Effector CD4-positive, alpha-beta T cell (primary cell): ENCODE results near the gene EID2.

Source experiments
- DNase-seq: peaks from one replicate; pipeline ENCODE4 v3.0.0-alpha.2; 2020
- total RNA-seq: gene quantifications from one replicate; lab custom pipeline; 2026; lab: John Stamatoyannopoulos, UW

EID2 gene
- total RNA-seq = 26.6 reads per million, percentile 53 among the genes with 10 or more reads in this experiment

GRCh38 chr19:39539518-39540332 is at the start of gene EID2:
Gene EID2, minus strand, starts transcription at chr19:39540161. Its CDS starts 82 bp downstream, at chr19:39540079.
- peak; percentile 92 for DNase-seq

GRCh38 chr19:39588066-39588465 is 48.1 kb upstream of the EID2 start:
- DNase-seq = no peak

DNA sequence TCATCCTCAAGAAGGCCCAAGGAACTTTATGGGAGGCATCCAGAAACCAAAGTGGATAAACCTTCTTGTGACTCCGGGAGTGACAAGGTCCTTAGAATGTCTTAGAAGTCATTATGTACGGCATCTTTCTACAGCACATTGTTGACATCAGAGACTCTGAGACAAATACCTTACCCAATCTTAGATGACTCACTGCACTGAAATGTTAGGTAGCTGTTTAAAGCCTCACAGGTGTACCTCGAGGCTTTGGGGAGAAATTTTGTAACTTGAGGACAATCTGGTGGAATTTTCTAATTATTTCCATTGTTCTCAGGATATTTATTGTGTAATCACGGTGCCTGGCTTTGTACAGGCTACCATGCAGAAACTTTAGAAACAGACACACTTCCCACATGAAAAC is 47.5 kb upstream of the EID2 start:
- DNase-seq = no peak

GRCh38 chr19:39582891-39583625 is 43.1 kb upstream of the EID2 start:
- no peak for DNase-seq

- no peak for DNase-seq
These were observed 42.5 kb upstream of the EID2 start for GRCh38 chr19:39582442-39582841.

- no peak for DNase-seq
These were observed 28.6 kb upstream of the EID2 start for GRCh38 chr19:39568604-39569003.

GRCh38 chr19:39566064-39566463 is 26.1 kb upstream of the EID2 start:
- DNase-seq = no peak

DNA sequence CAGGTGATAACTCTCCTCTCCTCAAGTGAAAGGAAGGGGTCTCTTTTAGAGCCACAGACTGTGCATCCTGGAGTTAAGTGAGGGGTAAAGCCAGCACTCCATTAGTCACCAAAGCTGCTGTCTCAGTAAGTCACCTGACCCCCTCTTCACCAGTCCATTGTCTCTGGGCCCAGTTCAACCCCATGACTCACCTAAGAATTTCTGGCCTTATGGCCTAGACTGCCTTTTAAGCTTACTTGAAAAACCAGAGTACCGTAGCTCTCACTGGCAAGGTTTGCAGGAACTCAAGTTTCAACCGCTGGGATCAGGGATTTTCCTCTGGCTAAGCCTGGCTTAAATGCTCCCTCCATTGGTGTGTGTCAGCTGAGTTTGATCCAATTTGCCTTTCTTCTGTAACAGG is 23.4 kb upstream of the EID2 start:
- no peak for DNase-seq

GRCh38 chr19:39558624-39559117 is 18.7 kb upstream of the EID2 start:
- DNase-seq = no peak

DNA sequence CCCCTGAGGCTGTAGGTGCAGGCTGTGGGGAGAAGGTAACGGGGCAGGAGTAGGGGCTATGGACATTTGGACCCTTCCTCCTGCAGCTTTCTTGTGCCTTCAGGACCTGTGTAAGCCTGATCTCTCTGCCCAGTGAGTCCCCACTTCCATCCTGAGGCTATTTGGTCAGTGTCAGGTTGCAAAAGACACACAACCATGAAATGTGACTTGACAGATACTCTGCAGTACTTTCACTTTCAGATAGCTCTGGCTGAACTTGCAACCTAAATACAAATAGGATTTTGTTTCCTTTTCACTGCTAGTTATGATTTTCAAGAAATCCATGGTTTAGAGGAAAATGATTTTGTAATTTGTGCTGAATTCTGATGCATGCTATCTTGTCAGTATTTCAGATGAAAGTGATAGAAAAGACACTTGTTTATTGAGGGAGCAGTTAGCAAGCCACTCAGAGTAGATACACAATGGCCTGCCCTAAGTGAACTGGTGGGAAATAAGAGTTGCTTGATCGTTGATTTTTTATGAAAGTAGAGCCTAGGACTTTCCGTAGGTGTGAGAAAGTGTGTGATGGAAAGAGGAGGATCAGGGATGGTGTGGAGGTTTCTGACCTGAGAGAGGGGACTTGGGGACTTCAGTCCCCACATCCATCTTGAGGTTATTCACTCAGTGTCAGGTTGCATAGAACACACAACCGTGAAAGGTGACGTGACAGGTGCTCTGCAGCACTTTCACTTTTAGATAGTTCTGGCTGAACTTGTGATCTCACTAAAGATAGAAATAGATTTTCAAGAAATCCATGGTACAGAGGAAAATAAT is 18.1 kb upstream of the EID2 start:
- DNase-seq = no peak

- DNase-seq = no peak
These were observed 15.9 kb upstream of the EID2 start for GRCh38 chr19:39555883-39556282.

DNA sequence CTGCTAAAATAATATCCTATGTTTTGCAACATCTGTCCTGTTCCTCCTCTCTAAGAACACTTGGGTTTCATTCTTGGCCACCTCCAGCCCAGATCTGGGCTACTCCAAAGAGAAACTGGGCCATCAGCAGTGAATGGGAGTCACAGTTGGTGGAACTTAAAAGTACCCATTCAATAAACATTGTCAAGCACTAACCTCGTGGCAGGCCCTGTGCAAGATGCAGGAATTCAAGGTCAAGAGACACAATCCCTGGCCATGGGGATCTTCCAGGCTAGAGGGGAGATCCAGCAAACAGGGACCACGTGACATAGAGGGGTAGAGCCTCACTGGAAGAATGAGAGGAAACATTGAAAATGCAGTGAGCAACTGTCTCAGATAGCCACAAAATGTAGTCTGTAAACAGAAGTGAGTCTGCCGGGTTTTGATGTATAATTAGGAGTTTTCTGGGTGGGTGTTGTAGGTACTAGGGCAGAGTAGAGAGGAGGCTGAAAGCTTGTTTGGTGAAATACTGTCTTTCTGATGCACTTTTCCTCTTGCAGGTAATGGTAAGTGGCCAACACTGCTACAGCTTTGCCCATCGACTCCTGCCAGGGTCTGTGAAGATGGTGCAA is 14.8 kb upstream of the EID2 start:
- DNase-seq = no peak

GRCh38 chr19:39553082-39553652 is 13.2 kb upstream of the EID2 start:
- no peak for DNase-seq

- no peak for DNase-seq
These were observed 10.2 kb upstream of the EID2 start for GRCh38 chr19:39550197-39550596.

DNA sequence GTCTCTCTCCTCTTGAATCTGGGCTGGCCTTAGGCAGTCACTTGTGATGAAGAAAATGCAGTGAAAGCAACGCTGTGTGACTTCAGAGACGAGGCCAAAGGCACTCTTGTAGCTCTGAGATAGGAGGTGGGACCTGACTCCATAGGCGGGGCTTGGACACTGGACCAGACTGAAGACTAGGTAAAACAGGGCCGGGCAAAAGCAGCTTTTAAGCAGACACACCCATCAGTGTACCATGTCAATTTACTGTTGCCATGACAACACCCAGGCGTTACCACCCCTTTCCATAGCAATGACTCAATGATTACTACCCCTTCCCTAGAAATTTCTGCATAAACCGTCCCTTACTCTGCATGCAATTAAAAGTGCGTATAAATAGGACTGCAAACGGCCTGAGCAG is 6.6 kb upstream of the EID2 start:
- DNase-seq = no peak

GRCh38 chr19:39544911-39545310 is 5.0 kb upstream of the EID2 start:
- no peak for DNase-seq

DNA sequence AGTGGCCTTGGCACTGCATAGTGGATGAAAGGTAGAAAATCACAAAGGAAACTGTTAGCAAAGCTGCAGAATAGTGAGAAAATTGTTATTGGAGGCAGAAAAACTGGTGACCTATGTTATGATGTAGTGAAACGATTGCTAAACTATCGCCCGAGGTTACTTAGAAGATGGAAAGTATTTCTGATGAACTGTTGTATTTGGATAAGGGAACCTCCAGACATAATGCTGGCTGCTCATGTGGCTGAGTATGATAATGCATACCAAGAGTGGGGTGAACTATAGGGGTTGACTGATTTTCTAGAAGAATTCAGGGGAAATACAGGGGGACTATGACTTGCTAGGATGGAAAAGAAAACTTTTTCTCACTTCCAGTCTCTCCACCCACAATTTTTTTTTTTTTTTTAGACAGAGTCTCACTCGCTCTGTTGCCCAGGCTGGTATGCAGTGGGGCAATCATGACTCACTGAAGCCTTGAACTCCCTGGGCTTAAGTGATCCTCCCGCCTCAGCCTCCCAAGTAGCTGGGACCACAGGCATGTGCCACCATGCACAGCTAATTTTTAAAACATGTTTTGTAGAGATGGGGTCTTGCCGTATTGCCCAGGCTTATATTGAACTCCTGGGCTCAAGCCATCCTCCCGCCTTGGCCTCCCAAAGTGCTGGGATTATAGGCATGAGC is 4.4 kb upstream of the EID2 start:
- no peak for DNase-seq

DNA sequence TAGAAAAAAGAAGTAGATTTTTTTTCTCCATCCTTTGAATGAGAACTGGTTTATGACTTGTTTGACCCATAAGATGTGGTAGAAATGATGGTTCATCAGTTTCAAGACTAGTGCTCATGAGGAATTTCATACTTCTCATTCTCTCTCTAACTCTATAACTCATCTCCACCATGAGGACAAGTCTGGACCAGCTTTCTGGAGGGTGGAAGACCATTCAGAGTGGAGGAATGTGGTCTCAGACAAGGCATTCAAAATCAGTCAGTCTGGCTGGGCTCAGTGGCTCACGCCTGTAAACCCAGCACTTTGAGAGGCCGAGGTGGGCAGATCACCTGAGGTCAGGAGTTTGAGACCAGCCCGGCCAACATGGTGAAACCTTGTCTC is 3.5 kb upstream of the EID2 start:
- no peak for DNase-seq

DNA sequence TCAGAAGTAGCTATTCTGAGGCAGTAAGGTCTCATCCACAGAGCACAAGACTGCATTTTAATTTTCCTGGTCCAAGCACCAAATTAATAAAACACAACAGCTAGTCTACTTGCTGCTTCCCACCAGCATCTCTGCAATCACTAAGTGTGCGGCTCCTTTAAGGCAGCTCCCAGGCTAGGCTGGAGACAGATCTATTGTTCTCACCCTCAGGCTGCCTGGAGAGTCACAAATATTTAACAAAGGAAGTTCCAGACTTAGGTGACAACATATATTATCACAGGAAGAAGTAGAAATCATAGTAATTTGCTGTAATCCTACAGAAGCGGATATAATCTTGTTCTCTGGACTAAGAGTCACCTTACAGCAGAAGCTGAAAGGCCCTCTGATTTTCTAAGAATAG is 2.2 kb upstream of the EID2 start:
- DNase-seq = no peak

DNA sequence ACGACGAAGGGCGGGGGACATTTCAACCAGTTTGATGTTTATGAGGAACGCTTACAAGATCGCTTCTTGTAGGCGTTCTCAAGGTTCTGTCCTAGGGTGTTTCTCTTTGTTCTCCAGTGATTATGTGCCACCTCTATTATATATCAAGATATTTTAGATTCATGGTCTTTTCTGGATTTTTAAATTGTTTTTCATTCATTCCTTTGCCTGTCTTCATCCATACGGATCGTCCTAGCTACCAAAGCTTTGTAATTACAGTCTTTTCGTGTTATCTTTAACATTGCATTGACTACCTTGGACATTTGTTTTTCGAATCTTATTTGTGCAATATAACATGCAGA is 342 bp upstream of the EID2 start:
- DNase-seq = no peak

DNA sequence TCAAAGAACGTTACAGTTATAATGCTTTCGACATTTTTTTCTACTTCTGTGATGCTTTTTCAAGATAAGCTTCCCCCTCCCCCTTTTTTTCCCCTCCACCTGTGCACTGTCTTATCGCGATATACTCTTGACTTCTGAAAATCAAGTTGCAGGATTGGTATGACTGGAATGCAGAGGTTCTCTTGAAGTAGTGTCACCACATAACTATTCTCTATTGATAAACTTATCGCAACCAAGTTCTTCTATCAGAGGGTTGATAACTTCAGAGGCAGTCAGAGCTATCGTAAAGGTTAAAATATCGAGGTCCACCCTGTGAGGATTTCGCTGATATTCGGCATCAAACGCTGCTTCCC is 820 bp downstream of the EID2 start:
- no peak for DNase-seq

DNA sequence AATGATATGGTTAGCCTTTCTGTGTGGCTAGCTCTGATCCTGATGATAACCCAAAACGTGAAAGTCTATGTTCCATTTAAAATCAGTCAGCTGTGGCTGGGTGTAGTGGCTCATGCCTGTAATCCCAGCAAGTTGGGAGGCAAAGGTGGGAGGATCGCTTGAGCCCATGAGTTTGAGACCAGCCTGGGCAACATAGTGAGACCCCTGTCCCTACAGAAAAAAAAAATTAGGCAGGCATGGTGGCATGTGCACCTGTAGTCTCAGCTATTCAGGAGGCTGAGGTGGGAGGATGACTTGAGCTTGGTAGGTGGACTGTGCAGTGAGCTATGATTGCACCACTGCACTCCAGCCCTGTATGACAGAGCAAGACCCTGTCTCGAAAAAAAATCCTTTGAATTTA is 6.2 kb downstream of the EID2 start:
- no peak for DNase-seq
